HepG2 (cell line): Measurements from ENCODE around the gene HPD. TPM values are rescaled to one million over a fixed set of nuclear protein-coding genes. Genes with fewer than 3 reads are reported as not detected.

ENCODE experiments used
- AHR ChIP-seq: IDR thresholded peaks from 2 replicates; pipeline ENCODE4 v1.6.1; 2018; ENCODE audit warnings: missing genetic modification reagents, missing compliant biosample characterization
- BCL6 ChIP-seq: IDR thresholded peaks from 2 replicates; pipeline ENCODE4 v1.6.1; 2016; ENCODE audit warnings: missing genetic modification reagents, missing compliant biosample characterization
- CEBPG ChIP-seq: IDR thresholded peaks from 2 replicates; pipeline ENCODE4 v1.6.1; 2016
- IRX3 ChIP-seq: sonication (generic); formaldehyde crosslinking; IDR thresholded peaks from 2 replicates; pipeline ENCODE4 v1.8.1; 2023; ENCODE audit warnings: mild to moderate bottlenecking, low read depth, missing genetic modification reagents, borderline replicate concordance
- NR3C1 ChIP-seq: sonication (generic); formaldehyde crosslinking; IDR thresholded peaks from 2 replicates; pipeline ENCODE4 v1.4.0; 2020; ENCODE audit warnings: missing genetic modification reagents
- RNF2 ChIP-seq: fragments of 450-650 bp; conservative IDR thresholded peaks from 2 replicates; pipeline ENCODE4 v1.6.1; 2016; ENCODE audit warnings: low read depth
- SAP130 ChIP-seq: IDR thresholded peaks from 2 replicates; pipeline ENCODE4 v1.6.1; 2016; ENCODE audit warnings: low read depth
- TMF1 ChIP-seq: sonication (generic); formaldehyde crosslinking; IDR thresholded peaks from 2 replicates; pipeline ENCODE4 v1.8.1; 2022; ENCODE audit warnings: low read depth, missing genetic modification reagents
- ZBTB8A ChIP-seq: sonication (generic); formaldehyde crosslinking; IDR thresholded peaks from 2 replicates; pipeline ENCODE4 v1.4.0; 2020; ENCODE audit warnings: mild to moderate bottlenecking, low read depth, missing genetic modification reagents, borderline replicate concordance
- ZNF20 ChIP-seq: sonication (generic); formaldehyde crosslinking; IDR thresholded peaks from 2 replicates; pipeline ENCODE4 v1.4.0; 2020; ENCODE audit warnings: mild to moderate bottlenecking, moderate library complexity, missing genetic modification reagents
- ZNF224 ChIP-seq: sonication (generic); formaldehyde crosslinking; IDR thresholded peaks from 2 replicates; pipeline ENCODE4 v1.5.0; 2020; ENCODE audit warnings: mild to moderate bottlenecking, missing genetic modification reagents
- ZSCAN31 ChIP-seq: sonication (generic); formaldehyde crosslinking; IDR thresholded peaks from 2 replicates; pipeline ENCODE4 v1.5.0; 2020; ENCODE audit warnings: low read depth, mild to moderate bottlenecking, missing genetic modification reagents
- polyA plus RNA-seq, 8 experiments: library from polyadenylated mRNA; depleted of rRNA in 3 of 8; stranded (reverse) in 7 of 8; unstranded in 1 of 8; fragments of >200 nt; fragmentation: Illumina TruSeq in 4 of 8; extraction: Trizol in 4 of 8; gene quantifications; 2 replicates each; pipeline versions ENCODE4 v1.2.1 to v1.2.3, GENCODE V29; 2011 to 2016; ENCODE audit warnings: low read depth in 4 of 8, missing spikeins in 1 of 8, mixed read lengths in 1 of 8; ENCODE audit not compliant: insufficient read depth in 1 of 8
- total RNA-seq, 5 experiments: library from RNA; depleted of rRNA; stranded (reverse); fragments of >200 nt; fragmentation: Illumina TruSeq; extraction: Trizol; gene quantifications; 2 replicates each; pipeline ENCODE4 v1.2.3, GENCODE V29; 2016; ENCODE audit warnings: low read depth in 1 of 5
- TF ChIP-seq, protein P1 (sequence below): sonication (generic); formaldehyde crosslinking; IDR thresholded peaks from 2 replicates; pipeline ENCODE4 v1.4.0; 2020; ENCODE audit warnings: missing genetic modification reagents
- TF ChIP-seq, protein P2 (sequence below): sonication (generic); formaldehyde crosslinking; IDR thresholded peaks from 2 replicates; pipeline ENCODE4 v1.8.1; 2023; ENCODE audit warnings: mild to moderate bottlenecking, moderate library complexity, missing genetic modification reagents
- TF ChIP-seq, protein P3 (sequence below): fragments of 450-650 bp; IDR thresholded peaks from 2 replicates; pipeline ENCODE4 v1.6.1; 2016
- TF ChIP-seq, protein P4 (sequence below): sonication (generic); formaldehyde crosslinking; IDR thresholded peaks from 2 replicates; pipeline ENCODE4 v1.5.0; 2020; ENCODE audit warnings: missing genetic modification reagents
- TF ChIP-seq, protein P5 (sequence below): IDR thresholded peaks from 2 replicates; pipeline ENCODE4 v1.4.0; 2020; ENCODE audit warnings: mild to moderate bottlenecking, missing genetic modification reagents

Gene HPD
- total and polyA plus RNA-seq, 2 of the 13 experiments (the other 11 are each of a cell fraction or from before 2014, with no cell fraction given): 120 to 195 TPM

DNA sequence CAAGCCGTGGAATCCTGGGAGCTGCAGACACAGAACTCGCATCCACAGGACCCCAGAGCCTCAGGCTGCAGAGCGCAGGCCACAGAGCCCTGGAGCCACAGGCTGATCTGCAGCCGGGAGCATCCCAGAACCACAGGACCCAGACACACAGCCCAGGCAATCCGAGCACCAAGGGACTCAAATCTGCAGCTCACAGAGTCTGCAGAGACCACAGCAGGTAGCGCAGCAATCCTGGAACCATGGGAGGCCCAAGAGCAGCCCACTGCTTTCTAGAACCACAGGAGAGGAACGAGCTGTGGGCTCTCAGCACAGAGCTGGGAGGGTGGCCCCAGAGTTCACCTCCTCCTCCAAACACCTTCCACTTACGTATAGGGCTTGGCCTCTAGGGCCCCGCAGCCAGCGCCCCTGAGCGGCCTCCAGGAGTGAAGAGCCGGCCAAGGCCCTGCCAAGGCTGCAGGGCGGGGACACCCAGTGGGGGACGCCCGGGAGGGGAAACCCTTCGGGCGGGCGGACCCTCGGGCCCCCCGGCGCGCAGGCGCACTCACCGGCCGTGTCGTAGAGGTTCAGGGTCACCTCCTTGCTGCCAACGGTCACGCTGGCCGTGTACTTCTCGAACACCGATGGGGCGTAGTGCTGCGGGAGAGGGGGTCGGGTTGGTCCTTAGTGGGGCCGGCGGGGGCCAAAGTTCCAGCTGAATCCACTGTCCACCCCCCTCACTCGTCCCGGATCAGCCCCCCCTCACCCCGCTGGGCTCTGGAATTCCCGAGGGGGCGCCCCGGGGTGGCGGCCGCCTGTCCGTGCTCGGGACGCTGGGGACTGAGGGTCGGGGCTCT, 65.8 kb downstream of the HPD start (continued):
- TF ChIP-seq, protein P1, sequence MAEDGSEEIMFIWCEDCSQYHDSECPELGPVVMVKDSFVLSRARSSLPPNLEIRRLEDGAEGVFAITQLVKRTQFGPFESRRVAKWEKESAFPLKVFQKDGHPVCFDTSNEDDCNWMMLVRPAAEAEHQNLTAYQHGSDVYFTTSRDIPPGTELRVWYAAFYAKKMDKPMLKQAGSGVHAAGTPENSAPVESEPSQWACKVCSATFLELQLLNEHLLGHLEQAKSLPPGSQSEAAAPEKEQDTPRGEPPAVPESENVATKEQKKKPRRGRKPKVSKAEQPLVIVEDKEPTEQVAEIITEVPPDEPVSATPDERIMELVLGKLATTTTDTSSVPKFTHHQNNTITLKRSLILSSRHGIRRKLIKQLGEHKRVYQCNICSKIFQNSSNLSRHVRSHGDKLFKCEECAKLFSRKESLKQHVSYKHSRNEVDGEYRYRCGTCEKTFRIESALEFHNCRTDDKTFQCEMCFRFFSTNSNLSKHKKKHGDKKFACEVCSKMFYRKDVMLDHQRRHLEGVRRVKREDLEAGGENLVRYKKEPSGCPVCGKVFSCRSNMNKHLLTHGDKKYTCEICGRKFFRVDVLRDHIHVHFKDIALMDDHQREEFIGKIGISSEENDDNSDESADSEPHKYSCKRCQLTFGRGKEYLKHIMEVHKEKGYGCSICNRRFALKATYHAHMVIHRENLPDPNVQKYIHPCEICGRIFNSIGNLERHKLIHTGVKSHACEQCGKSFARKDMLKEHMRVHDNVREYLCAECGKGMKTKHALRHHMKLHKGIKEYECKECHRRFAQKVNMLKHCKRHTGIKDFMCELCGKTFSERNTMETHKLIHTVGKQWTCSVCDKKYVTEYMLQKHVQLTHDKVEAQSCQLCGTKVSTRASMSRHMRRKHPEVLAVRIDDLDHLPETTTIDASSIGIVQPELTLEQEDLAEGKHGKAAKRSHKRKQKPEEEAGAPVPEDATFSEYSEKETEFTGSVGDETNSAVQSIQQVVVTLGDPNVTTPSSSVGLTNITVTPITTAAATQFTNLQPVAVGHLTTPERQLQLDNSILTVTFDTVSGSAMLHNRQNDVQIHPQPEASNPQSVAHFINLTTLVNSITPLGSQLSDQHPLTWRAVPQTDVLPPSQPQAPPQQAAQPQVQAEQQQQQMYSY (CRISPR knock-in tag): no peak
- TF ChIP-seq NR3C1 (no peak), ZNF20 (CRISPR knock-in tag) (no peak), CEBPG (CRISPR knock-in tag) (no peak), AHR (CRISPR knock-in tag) (no peak), ZNF224 (CRISPR knock-in tag) (no peak), IRX3 (peak; percentile 13; the same call in 1 of the 2 replicates), ZBTB8A (CRISPR knock-in tag) (no peak), RNF2 (no peak), ZSCAN31 (CRISPR knock-in tag) (no peak), SAP130 (peak; percentile 46; the same call in 1 of the 2 replicates), BCL6 (CRISPR knock-in tag) (peak; percentile 31), TMF1 (CRISPR knock-in tag) (no peak)
- TF ChIP-seq, protein P2, sequence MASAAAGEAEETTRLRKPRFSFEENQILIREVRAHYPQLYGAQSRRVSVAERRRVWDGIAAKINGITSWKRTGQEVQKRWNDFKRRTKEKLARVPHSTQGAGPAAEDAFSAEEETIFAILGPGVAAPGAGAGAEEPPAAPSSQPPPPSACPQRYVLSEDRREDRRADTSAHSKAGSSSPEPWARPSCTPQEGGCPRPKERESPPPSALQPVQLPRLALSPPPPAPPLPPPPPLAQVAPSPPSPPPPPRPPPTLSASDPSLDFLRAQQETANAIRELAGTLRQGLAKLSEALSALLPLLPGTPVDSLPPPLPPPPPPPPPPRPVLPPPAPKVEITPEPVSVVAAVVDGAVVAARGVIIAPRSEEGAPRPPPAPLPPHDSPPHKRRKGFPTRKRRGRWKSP (CRISPR knock-in tag): peak; percentile 66; the same call in 1 of the 2 replicates
- TF ChIP-seq, protein P3, sequence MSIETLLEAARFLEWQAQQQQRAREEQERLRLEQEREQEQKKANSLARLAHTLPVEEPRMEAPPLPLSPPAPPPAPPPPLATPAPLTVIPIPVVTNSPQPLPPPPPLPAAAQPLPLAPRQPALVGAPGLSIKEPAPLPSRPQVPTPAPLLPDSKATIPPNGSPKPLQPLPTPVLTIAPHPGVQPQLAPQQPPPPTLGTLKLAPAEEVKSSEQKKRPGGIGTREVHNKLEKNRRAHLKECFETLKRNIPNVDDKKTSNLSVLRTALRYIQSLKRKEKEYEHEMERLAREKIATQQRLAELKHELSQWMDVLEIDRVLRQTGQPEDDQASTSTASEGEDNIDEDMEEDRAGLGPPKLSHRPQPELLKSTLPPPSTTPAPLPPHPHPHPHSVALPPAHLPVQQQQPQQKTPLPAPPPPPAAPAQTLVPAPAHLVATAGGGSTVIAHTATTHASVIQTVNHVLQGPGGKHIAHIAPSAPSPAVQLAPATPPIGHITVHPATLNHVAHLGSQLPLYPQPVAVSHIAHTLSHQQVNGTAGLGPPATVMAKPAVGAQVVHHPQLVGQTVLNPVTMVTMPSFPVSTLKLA: no peak
- TF ChIP-seq, protein P4, sequence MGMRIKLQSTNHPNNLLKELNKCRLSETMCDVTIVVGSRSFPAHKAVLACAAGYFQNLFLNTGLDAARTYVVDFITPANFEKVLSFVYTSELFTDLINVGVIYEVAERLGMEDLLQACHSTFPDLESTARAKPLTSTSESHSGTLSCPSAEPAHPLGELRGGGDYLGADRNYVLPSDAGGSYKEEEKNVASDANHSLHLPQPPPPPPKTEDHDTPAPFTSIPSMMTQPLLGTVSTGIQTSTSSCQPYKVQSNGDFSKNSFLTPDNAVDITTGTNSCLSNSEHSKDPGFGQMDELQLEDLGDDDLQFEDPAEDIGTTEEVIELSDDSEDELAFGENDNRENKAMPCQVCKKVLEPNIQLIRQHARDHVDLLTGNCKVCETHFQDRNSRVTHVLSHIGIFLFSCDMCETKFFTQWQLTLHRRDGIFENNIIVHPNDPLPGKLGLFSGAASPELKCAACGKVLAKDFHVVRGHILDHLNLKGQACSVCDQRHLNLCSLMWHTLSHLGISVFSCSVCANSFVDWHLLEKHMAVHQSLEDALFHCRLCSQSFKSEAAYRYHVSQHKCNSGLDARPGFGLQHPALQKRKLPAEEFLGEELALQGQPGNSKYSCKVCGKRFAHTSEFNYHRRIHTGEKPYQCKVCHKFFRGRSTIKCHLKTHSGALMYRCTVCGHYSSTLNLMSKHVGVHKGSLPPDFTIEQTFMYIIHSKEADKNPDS: no peak
- TF ChIP-seq, protein P5, sequence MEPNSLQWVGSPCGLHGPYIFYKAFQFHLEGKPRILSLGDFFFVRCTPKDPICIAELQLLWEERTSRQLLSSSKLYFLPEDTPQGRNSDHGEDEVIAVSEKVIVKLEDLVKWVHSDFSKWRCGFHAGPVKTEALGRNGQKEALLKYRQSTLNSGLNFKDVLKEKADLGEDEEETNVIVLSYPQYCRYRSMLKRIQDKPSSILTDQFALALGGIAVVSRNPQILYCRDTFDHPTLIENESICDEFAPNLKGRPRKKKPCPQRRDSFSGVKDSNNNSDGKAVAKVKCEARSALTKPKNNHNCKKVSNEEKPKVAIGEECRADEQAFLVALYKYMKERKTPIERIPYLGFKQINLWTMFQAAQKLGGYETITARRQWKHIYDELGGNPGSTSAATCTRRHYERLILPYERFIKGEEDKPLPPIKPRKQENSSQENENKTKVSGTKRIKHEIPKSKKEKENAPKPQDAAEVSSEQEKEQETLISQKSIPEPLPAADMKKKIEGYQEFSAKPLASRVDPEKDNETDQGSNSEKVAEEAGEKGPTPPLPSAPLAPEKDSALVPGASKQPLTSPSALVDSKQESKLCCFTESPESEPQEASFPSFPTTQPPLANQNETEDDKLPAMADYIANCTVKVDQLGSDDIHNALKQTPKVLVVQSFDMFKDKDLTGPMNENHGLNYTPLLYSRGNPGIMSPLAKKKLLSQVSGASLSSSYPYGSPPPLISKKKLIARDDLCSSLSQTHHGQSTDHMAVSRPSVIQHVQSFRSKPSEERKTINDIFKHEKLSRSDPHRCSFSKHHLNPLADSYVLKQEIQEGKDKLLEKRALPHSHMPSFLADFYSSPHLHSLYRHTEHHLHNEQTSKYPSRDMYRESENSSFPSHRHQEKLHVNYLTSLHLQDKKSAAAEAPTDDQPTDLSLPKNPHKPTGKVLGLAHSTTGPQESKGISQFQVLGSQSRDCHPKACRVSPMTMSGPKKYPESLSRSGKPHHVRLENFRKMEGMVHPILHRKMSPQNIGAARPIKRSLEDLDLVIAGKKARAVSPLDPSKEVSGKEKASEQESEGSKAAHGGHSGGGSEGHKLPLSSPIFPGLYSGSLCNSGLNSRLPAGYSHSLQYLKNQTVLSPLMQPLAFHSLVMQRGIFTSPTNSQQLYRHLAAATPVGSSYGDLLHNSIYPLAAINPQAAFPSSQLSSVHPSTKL (CRISPR knock-in tag): peak; percentile 30; the same call in 1 of the 2 replicates
